SK-N-SH (cell line): ENCODE data around the gene UNK.

Experiments
- CTCF ChIP-seq: fragments of 200-600 bp; sonication (generic); IDR thresholded peaks from 2 replicates; pipeline ENCODE4 v1.6.1; 2017; ENCODE audit warnings: antibody characterized with exemption, mild to moderate bottlenecking, moderate library complexity
- EP300 ChIP-seq, 2 experiments: IDR thresholded peaks; 2 replicates each; pipeline versions ENCODE4 v1.4.0 to v1.6.1; 2012; ENCODE audit warnings: borderline replicate concordance in 1 of 2, low read depth in 1 of 2, low read length in 1 of 2
- EZH2phosphoT487 ChIP-seq: fragments of 200-600 bp; sonication (generic); IDR thresholded peaks from 2 replicates; pipeline ENCODE4 v1.6.1; 2017; ENCODE audit warnings: low read depth, mixed run types, mild to moderate bottlenecking, antibody characterized with exemption, moderate library complexity, borderline replicate concordance
- NRF1 ChIP-seq: IDR thresholded peaks from 2 replicates; pipeline ENCODE4 v1.6.1; 2012; ENCODE audit warnings: low read depth, mild to moderate bottlenecking, low read length
- POLR2AphosphoS5 ChIP-seq: IDR thresholded peaks from 2 replicates; pipeline ENCODE4 v1.6.1; 2012; ENCODE audit warnings: low read depth, low read length
- RAD21 ChIP-seq: IDR thresholded peaks from 2 replicates; pipeline ENCODE4 v1.6.1; 2012; ENCODE audit warnings: mild to moderate bottlenecking, low read length
- TAF1 ChIP-seq: IDR thresholded peaks from 2 replicates; pipeline ENCODE4 v1.6.1; 2012; ENCODE audit warnings: low read depth, mild to moderate bottlenecking, low read length, moderate library complexity, borderline replicate concordance
- TCF12 ChIP-seq: IDR thresholded peaks from 2 replicates; pipeline ENCODE4 v1.4.0; 2012
- USF2 ChIP-seq: fragments of 150-350 bp; IDR thresholded peaks from 2 replicates; pipeline ENCODE4 v1.6.1; 2017; ENCODE audit warnings: antibody characterized with exemption, low read length, low read depth, borderline replicate concordance
- YY1 ChIP-seq: IDR thresholded peaks from 2 replicates; pipeline ENCODE4 v1.4.0; 2012; ENCODE audit warnings: low read depth, mild to moderate bottlenecking

- TF ChIP-seq CTCF (no peak), NRF1 (no peak), EP300 (IDR thresholded peaks at IDR 0.05; ENCODE audit: borderline replicate concordance in 1 of 2, low read depth in 1 of 2, low read length in 1 of 2) (no peak), YY1 (no peak), USF2 (no peak), TAF1 (no peak), RAD21 (no peak), POLR2AphosphoS5 (no peak), EZH2phosphoT487 (no peak), TCF12 (no peak)
Observed at GRCh38 chr17:75748706-75749105, 35.9 kb upstream of the UNK start.
